Measurements from ENCODE around the gene MSANTD1.

The MSANTD1 gene

DNA sequence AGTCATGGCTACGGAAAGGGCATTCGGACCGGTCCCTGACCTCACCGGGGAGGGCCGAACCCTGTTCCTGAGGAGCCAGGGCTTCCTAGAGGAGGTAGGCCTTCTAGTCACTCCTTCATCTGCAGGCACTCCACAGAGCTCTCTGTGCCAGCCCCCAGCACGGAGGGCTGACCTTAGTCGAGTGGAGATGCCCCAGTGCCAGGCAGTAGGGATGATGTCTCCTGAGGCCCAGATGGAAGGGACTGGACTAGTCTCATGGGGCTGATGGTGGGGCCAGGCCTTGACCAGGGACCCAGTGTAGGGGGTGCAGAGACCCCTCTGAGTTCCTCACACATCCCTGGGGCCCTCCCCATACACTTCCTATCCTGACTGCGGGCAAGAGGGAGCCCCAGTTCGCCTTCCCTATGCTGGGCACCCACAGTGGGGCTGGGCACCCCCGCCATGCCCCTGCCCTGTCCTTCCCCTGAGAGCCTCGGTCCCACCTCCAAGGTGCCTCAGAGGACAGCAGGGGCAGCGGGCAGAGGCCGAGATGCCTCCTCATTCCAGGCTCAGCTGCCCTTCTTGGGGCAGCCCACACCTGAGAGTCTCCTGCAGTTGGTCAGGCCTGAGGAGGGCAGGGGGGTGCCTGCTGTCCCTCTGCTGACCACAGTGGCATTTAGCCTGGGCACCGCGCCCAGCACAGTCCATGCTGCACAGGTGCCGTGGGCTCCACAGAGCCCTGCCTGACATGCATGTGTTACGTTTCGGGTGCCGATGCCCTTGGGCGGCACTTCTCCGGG, 1.4 kb upstream of the MSANTD1 start:
- DNase-seq (ENCODE audit: low read depth in 2 of 2): no peak

DNA sequence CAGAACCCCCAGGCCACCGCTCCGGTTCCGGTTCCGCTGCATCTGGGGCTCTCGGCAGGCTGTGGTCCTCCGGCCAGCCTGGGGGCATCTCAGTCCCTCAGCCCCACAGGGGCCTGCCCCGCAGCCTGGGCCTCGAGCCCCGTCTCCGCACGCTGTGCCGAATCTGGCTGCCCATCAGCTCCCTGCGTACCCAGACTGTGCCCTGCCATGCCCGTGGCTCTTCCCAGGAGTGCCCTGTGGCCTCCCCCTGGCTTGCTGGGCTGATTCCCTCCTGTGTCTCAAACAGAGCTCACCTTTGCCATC, 830 bp upstream of the MSANTD1 start:
- no peak for DNase-seq (ENCODE audit: low read depth in 2 of 2)

DNA sequence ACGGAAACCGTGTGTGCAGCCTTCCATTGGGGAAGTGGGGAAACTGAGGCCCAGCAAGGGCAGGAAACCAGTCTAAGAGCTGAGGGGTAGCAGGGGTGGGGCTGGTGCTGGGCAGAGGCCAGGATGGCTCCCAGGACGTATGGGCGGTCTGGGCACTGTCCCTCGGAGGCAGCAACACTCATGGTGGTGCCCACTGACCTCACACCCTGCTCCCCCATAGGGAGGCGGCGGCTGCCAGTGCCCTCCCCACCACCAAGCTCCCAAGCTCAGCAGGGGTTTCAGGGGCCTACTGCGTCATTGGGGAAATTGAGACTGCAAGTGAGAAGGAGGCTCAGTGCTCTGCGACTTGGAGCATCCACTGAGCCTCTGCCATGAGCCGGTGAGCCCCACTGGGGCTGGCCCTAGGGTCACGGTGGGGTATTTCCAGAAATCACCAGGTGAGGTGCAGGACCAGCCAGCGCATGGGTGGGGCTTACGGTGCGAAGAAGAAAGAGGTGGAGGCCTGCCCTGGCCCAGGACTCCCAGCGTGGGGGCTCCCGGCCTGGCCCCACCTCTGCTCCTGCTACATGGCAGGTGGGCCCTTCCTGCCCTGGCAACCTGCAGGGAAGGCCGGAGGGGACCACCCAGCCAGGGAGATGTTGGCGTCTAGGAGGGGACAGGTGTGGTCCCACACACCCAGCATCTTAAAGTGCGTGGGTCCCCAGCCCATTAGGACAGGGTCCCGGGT, 915 bp downstream of the MSANTD1 start:
- no peak for DNase-seq (ENCODE audit: low read depth in 2 of 2)

DNA sequence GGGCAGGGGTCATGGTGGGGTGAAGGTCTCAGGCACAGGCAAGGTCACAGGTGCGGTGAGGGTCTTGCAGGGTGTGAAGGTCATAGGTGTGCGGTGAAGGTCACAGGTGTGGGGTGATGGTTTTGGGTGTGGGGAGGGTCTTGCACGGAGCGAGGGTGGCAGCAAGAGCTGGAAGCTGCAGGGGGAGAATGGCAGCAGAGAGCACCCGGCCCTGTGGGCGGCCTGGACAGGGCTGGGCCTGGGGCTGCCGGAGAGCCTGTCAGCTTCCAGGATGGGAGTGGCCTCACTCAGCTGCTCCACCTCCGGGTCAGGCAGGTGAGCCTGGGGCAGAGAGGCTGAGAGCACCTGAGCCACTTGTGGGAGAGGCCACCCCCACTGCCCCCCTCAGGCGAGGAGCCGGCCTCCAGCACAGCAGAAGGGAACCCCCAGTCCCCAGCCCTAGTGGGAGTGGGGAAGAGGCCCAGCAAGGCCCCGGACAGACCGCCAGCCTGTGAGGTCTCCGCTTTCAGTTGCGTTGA, 1.5 kb downstream of the MSANTD1 start:
- DNase-seq (ENCODE audit: low read depth in 2 of 2): no peak

DNA sequence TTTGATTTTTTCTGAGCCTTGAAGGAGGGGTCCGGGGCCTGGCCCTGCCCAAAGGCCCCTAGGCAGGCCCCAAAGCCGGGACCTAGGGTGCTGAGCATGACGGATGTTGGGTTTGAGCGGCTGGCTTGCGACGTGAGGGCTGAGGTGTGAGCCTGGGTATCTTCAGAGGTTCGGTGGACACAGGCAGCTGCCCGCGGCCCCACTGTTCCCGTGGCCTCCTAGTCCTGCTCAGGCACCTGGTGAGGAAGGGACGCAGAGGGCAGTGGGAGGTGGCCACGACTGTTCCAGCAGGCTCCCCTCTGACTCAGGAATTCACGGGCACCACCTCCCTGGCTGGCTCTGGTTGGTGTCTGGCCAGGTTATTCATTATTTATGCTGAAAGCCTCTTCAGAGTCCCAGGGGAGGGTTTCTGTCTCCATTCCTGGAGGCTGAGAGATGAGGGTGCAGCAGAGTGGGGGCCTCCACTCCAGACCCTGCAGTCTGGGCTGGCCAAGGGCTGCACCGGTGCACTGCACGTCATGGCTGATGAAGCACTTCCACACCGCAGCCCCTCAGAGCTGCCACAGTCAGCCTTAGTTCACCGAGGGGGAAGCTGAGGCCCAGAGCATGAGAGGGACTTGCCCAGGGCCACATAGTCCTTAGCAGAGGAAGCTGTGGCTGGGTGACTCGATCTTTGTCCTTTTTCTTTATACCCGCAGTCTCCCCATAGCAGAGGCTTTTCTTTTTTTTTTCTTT, 2.2 kb downstream of the MSANTD1 start:
- no peak for DNase-seq (ENCODE audit: low read depth in 2 of 2)

DNA sequence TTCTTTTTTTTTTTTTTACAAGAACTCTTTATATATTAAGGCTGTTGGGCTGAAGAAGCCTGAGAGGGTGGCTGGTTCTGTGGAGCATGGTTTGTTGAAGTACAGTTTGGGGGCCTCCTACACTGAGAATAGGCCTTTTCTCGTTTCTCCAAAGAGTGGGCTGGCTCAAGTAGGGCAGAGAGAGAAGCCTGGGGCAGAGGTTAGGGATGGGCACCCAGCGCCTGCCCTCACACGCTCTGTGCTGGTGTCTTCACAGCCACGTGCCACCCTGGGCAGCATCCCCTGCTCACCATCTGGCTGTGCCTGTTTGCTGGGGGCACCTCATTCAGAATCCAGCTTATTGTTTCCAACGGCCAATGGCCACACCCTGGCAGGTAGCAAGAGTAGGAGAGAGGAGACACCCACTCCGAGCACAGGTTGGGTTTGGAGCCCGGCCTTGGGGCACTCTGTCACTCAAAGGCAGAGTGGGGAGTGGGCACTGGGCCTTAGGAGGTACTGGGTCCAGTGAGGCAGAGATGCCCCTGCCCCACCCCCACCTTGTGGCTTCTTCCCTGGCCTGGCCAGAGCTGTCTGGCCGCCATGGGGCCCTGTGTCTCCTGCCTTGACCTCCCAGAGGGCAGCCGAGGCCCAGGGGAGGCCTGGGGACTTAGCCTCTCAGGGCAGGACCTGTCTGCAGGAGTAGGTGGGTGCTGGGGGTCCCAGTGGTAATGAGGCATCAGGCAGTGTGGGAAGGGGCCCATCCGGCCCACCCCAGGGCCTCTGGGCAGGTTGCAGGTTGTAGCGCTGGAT, 2.9 kb downstream of the MSANTD1 start:
- DNase-seq (ENCODE audit: low read depth in 2 of 2): no peak

DNA sequence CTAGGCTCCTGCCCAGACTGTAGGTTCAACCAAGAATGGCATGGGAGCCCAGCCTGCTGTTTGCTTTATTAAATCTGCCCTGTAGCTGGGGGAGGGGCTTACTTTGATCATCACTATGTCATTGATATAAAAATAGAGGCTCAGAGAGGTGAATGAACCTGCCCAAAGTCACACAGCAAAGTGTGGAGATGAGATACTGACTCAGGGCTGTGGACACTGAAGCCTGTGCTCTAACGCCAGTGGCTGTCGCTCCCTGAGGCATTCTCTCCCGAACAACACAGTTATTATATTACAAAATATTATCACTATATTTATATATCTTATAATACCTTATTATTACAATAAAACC, 3.5 kb downstream of the MSANTD1 start:
- DNase-seq (ENCODE audit: low read depth in 2 of 2): no peak

DNA sequence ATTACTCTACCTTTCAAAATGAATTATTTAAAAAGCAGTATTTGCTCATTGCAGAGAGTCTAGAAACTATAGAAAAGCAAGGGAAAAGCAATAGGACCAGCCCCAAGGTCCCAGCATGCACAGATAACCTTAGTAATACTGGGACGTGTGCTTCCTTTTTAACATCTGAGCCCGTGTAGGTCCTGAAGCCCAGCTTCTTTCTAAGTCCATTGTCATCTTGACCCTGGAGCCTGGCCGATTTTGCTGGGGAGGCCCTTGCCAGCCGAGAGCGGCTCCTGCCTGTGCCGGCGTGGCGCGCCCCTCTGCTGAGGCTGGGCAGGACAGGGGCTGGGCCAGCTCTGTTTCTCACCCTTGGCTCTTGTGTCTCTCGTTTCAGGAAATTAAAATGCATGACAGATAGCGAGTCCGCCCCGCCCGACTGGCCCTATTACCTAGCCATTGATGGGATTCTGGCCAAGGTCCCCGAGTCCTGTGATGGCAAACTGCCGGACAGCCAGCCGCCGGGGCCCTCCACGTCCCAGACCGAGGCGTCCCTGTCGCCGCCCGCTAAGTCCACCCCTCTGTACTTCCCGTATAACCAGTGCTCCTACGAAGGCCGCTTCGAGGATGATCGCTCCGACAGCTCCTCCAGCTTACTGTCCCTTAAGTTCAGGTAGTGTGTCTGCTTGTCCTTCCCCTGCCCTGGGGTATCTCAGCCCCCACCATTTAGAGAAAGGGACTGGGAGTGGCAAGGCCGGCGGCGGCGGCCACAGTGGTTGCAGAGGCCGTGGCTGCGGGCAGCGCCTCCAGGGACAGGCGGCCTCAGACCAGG, 4.1 kb downstream of the MSANTD1 start:
- no peak for DNase-seq (ENCODE audit: low read depth in 2 of 2)

DNA sequence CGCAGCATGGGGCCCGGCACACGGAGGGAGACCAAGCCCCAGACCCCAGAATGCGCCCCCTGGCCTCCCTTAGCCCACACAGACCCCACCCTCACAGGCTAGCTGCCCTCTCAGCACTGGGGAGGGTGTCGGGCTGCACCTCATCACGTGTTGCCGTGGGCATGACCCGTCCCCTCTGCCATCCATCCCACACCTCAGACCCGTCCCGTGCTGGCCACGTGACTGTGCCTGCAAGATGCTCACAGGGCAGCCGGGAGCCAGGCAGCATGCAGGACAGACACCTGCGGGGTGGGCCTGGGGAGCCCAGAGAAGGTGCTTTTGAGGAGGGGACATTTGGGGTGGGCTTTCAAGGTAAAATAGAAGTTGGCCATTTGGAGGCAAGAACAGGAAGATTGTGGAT, 4.8 kb downstream of the MSANTD1 start:
- DNase-seq (ENCODE audit: low read depth in 2 of 2): no peak

DNA sequence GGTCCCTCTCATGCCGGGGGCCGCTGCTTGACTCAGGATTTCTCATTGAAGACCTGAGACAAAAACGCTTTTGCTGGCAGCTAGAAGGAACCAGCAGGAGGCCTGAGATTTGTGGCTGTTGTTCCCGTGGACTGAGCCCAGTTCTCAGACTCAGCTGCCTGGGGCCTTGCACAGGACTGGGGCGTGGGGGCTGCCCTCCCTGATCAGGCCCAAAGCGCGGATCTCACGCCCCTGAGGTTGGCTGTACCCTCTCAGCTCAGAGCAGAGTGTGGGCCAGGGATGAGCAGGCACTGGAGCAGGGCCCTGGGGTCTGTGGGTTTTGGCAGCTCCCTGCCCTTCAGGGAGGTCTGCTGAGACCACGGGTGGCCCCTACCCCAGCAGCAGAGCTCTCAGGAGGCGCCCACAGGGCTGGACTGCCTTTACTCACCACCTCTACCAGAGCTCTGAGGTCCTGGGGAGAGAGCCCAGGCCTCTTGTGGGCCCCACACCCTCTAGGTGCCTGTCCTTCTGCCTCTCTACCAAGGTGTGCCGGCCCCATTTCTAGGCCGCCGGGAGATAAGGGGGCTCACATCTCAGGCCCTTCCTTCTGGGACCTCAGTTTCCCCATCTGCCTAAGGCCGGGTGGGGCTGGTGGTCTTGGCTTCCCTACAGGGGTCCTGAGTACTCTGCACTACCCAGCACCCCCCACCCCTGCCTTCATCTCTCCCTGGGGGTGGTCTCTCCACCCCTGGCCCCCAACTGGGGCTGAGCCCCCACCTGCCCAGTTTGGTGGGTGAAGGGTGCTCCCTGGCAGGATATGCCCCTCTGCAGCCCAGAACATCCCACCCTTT, 5.6 kb downstream of the MSANTD1 start:
- no peak for DNase-seq (ENCODE audit: low read depth in 2 of 2)

DNA sequence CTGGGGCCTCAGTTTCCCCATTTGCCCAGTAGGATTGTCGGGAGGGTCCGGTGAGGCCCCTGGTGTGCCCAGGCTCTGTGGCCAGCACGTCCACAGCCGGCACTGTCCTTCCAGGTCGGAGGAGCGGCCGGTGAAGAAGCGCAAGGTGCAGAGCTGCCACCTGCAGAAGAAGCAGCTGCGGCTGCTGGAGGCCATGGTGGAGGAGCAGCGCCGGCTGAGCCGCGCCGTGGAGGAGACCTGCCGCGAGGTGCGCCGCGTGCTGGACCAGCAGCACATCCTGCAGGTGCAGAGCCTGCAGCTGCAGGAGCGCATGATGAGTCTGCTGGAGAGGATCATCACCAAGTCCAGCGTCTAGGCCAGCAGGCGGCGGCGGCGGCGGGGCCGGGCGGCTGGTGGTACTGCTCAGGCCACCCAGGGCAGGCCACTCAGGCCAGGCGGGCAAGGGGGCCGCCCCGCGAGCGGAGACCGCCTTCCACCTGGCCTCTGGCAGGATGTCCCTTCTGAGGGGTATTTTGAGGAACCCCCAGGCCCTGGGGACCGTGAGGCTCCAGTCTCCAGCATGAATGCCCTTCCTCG, 6.7 kb downstream of the MSANTD1 start:
- DNase-seq (ENCODE audit: low read depth in 2 of 2): no peak

DNA sequence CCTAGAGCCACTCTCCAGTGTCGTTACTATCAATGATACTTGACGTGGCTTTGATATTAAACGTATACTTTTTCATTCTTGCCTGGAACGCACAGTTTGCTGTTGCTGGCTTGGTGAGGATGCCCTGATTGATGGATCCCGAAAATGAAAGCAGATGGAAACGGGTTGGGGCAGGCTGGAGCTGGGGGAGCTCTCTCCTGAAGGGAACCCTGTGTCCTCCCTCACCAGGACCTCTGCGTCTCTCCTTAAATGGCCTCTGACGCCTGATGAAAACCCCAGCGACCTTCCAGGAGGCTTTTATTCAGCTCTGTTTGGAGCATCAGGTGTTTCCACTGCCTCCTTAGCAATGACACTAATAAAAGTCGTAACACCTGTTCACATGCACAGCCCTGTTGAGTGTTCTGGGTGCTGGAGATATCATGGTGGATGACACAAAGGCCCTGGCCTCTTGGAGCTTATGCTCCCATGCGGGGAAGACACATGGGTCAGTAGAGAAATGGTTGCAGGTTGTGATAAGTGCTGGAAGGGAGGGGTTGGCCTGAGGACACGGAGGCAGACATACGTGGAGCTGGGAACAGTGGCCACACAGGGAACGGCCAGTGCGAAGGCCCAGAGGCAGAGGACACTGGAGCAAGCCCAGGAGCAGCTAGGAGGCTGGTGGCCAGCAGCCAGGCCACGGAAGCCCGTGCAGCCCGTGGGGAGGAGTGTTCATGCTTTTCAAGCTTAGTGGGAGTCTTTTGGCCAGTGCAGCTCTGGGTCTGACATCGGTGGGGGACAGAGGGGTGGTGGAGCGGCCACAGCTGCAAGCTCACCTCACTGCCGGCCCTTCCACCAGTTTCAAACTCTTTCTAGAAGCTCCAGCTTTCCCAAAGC, 7.5 kb downstream of the MSANTD1 start:
- DNase-seq (ENCODE audit: low read depth in 2 of 2): no peak

DNA sequence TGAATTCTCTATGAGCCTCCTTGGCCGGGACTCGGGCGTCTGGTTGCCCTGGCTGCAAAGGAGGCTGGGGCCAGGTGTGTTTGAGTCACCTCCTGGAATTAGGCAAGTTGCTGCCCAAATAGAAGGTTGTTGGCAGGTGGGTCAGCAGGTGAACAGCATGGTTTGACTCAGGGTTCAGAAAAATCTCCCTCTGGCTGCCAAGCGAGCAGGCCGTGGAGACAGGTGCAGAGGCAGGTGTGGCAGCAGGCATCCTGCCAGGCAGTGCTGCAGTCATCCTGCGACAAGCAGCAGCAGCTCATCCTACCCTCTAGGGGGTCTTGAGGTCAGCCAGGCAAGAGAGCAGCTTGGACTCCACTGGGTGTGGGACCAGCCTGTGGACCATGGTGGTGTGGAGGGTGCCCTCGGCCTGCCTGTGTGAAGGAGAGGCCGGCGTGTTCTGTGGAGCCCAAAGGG, 8.2 kb downstream of the MSANTD1 start:
- DNase-seq (ENCODE audit: low read depth in 2 of 2): no peak

DNA sequence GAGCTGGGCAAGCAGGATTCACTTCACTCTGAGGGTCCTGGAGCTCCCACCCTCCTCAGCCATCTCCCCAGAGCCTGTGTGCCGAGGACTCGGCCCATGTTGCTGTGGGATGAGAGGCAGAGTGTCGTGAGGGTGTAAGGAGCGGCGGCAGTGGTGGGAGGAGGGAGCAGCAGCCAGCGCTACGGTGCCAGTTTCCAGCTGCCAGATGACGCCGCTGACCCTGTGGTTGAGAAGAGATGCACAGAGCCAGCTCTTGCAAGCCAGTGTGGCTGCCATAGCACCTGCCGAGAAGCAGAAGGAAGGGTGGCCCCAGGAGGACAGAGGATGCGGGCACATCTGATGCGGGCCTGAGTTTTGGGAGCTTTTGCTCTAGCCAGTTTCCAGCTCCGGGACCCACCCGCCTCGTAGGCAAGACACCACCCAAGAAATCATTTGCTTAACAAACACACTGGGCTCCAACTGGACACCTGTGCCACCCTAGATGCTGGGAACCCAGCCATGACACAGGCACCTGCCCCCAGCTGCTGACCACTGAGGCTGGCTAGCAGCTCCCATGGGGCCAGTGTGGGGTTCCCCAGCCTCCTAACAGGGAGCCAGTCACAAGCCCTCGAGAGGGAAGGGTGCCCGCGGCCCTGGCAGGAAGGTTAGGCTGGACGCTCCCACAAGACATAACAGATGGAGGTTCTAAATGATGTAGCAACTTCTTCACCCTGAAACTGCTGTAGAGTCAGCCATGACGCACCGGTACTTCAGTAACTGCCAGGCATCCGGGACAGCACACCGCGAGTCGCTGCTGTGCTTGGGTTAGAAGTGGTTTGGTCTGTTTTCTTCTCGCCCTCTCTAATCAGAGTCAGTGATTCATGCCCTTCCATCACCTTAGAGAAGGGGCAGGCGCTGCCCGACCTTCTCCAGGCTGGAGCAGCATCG, 8.9 kb downstream of the MSANTD1 start:
- no peak for DNase-seq (ENCODE audit: low read depth in 2 of 2)

DNA sequence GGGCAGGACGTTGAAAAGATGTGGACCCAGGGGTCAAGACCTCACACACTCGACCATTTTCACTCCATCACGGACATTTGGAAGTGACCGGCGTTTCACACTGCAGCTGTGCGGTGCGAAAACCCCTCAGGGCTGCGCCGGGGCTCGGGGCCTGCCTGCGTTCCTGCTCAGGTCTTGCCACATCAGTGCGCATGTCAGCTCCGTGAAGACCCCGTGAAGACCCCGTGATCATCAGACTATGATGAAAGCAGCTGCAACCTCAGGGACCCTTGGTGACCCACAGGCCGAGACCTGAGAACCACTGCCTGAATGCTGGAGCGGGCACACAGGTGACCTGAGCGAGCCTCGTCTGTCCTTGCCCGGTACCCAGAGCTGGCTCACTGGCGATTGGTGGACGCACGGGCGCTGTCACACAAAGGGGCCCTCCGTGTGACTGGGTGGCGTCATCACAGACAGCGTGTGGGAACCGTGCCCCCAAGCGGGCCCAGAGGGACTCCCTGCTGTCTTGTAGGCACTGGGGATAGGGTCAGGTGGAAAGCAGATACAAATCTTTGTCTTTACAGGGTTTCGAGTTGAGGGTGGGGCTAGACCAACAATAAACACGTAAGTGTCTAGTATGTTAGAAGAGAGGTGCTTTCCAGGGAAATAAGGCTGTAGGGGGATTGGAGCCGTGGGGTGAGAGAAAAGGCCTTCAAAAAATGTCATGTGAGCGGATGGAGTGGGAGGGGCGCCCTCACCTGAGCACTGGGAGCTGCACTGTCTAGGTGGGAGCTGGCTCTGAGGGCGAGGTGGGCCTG, 12.7 kb downstream of the MSANTD1 start:
- DNase-seq (ENCODE audit: low read depth in 2 of 2): no peak

DNA sequence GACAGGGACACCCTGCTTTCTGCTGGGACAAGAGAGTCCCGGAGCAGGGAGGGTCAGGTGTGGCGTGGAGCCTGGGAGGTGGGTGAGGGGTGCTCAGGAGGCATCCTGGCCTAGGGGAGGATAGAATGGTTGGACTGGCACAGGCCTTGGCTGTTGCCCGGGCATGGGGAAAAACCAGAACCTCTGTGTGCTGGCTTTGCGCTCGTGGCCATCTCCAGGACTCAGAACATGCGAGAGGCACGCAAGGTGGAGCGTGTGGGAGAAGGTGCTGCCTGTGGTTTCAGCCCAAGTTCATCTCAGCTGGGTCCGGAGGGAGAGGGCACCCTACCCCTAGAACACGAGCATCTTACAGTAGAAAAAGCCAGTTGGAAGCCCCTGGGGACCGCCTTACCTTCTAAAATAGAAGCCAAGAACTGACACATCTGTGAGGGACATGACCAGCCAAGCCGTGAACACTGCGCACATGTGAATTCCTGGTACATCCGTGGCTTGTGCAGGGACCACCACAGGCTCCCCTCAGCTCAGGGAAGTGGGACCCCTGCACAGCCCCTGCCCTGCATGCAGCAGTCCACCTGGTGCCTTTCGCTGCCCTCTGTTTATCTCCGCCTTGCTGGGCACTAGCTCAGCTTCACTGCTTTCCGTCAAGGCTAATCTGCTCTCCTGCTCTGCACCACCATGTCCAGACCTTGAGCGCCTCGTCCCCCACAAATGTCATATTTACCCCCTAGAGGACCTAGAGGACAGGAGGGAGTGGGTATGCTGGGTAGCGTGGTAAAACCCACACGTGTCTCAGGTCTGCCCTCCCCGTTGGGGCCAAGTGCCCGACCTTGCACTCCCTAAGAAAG, 13.5 kb downstream of the MSANTD1 start:
- DNase-seq (ENCODE audit: low read depth in 2 of 2): no peak
